Thyroid gland (tissue), 4 donors: ENCODE data around the gene CMTM8.

Experiments
- CTCF ChIP-seq, 6 experiments: fragments of 200-600 bp in 3 of 6; fragments of 450-650 bp in 3 of 6; sonication (generic) in 3 of 6; IDR thresholded peaks; one replicate each; pipeline ENCODE4 v1.5.1; 2016 to 2019; ENCODE audit warnings: antibody characterized with exemption in 6 of 6, mild to moderate bottlenecking in 2 of 6, inconsistent platforms in 1 of 6, moderate library complexity in 1 of 6
- POLR2A ChIP-seq, 2 donors: fragments of 450-650 bp; IDR thresholded peaks; one replicate each; pipeline ENCODE4 v1.6.1; 2017; ENCODE audit warnings: antibody characterized with exemption in 2 of 2, mild to moderate bottlenecking in 2 of 2, moderate library complexity in 1 of 2

GRCh38 chr3:32387512-32387911, 149.0 kb downstream of the CMTM8 start:
- TF ChIP-seq CTCF (IDR thresholded peaks at IDR 0.05) (no peak), POLR2A (IDR thresholded peaks at IDR 0.05) (no peak)
